CD4-positive, alpha-beta T cell treated with Interleukin-6 at 100 ng/mL for 8 hours (primary cell): ENCODE data around the gene TRIM10.

ENCODE experiments used
- DNase-seq: peaks from one replicate; pipeline ENCODE4 v3.0.0-alpha.2; 2020; ENCODE audit warnings: mixed read lengths, low spot score

The TRIM10 gene, protein sequence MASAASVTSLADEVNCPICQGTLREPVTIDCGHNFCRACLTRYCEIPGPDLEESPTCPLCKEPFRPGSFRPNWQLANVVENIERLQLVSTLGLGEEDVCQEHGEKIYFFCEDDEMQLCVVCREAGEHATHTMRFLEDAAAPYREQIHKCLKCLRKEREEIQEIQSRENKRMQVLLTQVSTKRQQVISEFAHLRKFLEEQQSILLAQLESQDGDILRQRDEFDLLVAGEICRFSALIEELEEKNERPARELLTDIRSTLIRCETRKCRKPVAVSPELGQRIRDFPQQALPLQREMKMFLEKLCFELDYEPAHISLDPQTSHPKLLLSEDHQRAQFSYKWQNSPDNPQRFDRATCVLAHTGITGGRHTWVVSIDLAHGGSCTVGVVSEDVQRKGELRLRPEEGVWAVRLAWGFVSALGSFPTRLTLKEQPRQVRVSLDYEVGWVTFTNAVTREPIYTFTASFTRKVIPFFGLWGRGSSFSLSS

DNA sequence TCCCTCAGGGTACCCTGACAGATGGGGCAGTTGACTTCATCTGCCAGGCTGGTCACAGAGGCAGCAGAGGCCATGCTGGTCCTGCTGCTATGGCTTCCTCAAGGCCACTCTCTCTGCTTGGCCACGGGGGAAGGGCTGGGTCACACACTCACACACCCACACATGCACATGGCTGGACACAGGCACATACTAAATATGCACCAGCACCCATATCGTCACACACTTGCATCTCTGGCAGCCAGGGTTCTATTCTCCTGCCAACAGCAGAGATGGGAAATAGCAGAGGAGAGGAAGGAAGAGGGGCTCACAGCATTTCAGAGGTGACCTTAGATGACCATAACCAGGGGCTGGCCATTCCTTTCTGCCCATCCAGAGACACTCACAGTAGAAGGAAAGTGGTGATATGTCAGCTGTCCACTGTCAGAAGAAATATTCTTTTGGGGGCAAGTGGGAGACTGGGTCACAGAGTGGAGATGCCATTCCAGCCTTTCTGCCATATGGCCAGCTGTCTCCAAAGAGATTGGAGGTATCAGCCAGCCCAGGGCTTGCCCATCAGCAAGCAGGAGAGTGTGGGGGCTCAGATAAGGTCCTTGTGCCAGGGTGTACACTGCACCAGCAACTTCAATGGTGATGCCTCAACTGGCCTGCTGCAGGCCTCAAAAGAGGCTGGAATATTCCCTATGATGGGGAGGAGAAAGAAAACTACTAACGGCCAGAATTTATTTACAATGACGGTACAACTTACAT is at the start of gene TRIM10:
TSS of gene TRIM10 (minus strand) at position 427 of the 747 bp plus-strand sequence. CDS start at position 74, 353 bp downstream.
- DNase-seq: no peak

DNA sequence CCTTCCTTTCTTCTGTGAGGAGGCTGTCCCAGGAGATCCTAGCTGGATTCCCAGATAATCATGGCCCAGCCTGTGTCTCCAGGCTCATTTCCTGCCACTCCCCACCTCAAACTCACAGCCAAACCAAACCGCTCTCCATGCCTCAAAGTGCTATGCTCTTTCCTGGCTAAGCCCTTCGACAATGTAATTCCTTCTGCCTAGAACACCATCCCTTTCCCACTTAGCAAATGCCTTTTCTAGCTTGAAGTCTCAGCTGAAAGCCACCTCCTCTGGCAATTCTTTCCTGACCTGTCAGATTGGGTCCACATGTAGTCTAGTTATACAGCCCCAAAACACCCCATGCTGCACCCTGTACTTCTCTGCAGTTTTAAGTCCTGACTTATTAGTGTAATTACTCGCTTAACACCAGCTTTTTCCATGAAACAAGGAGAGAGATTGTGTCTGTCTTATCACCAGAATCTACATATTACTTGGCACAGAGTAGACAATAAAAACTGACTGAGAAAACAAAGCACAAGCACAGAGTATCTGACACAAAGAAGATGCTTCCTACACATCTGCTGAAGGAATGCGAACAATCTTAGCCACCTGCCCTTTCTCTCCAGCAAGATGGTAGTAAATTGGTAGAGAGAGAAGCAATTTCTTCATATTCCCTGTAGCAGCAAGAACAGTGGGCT is 46.7 kb upstream of the TRIM10 start:
- DNase-seq: no peak

DNA sequence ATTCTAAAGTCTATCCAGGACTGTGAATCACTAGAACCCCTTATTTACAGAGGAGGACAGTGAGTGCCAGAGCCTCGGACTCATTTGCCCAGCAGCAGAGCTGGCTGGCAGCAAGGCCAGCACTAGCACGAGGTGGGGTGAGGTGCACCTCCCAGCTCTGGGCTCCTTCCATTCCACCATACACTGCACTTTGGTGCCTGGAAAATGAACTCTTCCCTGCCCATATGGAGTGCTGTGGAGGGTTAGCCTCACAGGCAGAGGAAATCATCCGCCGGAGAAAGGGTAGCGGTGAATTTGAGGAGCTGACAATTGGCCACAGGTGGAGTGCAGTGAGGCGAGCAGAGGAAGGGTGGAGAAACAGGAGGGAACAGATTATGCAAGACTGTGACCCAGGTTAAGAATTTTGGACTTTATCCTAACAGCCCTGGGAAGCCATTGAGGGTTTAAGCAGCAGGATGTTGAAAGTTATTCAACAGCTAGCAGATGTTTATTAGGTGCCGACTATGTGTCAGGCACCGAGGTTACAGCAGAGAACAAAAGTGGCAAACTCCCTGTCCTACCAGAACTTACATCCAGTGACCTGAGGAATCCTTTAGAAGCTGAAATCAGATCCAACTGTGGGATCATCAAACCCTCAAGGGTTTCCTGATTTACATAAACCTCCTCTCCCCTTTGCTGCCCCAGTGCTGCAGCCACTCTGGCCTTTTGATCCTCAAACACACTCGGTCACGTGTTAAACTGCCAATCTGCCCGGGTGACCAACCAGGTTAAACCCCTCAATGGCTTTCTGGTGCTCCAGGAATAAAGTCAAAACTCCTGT is 46.0 kb upstream of the TRIM10 start:
- DNase-seq: no peak

DNA sequence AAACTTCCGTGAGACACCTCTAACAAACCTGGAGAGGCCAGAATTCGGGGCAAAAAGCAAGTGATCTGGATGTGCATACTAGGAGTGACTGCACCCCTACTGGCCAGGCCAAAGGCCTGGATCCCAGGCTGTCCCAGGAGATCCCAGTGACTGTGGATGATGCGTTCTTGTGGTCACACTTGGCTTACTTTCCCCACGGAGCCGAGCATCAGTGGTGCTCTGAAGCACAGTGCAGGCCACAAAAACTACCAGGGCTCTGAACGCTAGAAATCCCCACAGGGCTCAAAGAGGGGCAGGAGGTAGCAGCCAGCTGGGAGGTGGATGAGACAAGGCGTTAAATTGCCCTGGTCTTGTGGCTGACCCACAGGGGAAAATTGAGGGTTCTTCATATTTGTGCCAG is 45.1 kb upstream of the TRIM10 start:
- DNase-seq: no peak

DNA sequence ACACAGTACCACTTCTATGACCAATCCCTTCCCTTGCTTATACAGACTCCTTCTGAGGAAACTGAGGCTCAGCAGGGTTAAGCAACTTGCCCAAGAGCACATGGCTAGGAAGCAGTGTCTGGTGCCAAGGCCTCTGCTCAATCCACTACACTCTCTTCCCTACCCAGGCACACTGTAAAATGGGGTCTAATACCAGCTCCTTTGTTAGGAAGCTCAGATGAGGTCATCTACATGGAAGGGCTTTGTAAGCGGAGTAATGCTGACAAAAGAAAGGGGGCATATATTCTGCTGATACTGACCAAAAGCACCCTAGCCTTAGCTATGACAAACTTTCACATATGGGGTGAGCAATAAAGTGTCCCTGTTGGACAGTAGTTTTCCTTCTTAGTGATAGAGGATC is 43.1 kb upstream of the TRIM10 start:
- DNase-seq: no peak

DNA sequence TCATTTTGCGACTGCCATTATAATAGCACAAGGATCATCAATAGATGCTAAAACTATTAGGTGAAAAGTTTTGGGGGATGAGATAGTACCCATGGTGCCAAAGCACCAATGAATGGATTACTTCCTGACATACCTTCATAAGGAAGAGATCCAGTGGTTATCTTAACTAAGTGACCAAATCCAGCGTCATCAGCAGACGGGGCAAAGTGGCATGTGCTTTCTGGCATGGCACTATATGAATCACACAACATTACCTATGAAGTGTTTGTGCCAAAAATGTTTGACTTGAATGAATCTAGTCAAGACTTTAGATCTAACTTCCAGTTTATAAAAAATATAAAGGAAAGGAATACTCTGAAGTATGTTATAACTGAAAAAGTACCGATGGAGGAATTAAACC is 41.4 kb upstream of the TRIM10 start:
- no peak for DNase-seq

DNA sequence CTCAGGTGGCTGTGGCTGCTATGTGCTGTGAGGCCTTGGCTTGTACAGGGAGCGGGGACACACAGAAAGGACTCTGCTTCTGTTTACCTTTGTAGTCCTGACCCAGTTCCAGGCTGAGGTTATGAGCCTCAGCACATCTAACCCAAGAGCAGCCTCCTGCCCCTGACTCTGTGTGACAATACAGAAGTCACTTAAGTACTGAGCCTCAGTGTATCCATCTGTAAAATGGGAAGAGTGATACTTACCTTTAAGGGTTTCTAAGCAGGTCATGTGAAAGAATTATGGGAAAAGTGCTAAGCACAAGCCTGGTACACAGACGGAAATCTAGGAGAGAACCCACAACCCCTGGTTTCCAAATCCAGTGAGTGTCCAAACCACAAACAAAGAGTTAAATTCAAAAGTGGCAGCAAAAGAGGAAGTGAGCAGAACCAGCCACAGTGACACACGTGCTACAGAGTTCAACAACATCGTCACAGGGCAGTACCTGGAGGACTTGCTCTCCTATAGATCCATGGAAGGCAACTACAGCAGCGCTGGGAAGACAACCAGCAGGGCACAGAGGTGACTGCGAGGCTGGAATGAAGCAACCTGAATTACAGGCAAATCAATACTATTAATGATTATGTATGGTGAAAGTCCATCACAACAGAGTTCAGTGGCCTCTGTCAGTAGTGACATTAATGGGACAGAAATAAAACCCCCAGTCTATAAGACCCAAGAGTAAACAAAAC is 39.7 kb upstream of the TRIM10 start:
- no peak for DNase-seq

DNA sequence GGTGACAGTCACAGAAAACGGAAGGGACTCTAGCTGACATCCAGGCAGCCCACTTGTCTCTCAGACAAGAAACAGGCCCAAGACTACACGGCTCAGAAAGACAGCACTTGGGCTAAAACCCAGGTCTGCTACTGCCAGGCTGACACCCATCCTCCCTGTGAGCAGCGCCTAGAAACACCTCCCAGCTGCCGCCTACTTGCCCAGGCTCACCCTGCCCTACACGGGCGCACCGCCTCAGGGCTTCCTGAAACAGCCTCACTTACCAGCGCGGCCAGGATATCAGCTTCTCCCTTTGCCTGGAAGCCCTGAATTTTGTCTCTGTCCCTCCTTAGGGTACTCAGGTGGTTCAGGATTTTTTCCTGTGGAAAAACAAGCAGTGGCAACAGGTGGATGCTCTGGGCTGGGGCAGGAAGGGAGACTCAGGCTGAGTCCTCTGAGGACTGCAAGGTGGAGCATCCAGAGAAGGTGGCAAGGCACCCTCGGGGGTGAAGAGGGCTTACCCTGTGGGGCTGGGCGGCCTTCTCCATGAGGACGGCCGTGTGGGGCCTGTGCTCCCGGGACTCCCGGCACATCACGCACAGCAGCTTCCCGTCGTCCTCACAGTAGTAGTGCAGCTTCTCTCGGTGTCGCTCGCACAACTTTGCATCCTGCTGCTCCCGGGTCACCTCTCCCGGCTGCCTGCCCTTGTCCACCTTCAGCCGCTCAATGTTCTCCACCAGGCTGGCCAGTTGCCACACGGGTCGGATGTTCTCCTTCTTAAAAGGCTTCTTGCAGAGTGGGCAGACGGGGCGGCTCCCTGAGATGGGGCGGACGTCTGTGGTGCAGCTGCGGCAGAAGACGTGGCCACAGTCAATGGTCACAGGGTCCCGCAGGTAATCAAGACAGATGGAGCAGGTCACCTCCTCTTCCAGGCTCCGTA is 37.4 kb upstream of the TRIM10 start:
- DNase-seq: no peak

DNA sequence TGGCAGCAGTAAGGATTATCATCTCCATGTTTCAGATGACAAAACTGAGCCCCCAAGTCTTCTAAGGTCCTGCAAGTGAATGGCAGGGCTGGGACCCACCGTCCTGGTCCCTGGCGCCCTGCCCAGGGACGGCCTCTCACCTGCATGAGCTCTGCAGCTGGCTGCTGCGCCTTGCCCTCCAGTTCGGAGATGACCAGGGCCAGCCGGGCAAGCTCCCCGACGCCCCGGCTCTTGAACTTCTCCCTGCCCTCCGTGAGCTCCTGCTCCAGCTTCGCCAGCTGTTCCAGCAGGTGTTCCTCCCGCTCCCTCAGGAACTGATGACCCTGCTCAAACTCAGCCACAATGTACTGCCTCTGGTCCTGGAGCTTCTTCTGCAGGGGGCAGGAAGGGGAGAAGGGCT is 35.4 kb upstream of the TRIM10 start:
- no peak for DNase-seq

DNA sequence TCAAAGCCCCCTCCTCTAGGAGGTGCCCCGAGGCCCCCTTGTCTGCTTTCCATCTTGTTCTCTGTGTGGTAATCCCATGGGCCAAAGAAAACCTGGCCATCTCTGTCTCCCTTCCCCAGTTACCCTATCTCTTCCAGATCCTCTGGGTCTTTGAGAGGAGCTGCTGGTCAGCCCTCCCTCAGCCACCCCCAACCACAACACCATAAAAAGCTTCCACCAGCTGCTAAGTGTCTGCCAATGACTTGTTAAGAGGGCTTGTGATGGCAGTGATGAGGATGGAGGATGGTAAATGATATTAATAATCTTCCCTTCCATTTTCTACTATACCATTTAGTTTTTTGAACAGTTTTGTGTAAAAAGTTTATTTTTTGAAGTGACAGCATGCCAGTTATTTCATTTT is 34.9 kb upstream of the TRIM10 start:
- no peak for DNase-seq

DNA sequence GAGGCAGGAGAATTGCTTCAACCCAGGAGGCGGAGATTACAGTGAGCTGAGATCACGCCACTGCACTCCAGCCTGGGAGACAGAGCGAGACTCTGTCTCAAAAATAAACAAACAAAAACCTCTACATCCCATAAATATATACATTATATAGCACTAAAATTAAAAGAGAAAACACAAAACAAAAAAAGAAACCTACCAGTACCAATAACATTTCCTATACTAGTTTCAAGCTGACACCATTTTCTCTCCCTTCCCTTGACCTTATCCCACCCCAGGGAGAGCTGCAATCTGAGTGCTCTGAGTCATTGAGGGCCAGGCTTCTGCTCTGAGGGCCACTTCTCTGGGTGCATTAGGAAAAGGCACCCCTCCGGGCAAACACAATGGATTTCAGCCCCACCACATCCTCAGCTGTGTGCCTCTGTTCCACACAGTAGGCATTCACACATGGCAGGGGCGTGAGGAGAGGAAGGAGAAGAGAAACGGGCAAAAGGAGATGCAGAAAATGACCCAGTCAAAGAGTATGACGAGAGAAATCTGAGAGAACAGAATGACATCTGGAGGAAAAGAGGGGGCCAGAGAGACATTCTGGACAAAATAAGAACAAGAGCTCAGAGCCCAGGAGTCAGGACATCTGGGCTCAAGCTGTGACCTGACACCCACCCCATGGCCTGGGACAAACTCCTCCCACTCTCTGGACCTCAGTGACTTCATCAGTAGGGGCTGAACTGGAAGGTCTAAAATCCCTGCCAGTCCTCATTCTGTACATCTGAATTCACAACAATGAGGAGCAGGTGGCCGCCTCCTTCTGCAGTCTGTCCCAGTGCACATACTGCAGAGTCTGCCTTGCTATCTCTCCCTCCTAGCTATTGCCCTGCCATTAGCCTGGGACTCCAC is 34.0 kb upstream of the TRIM10 start:
- DNase-seq: no peak

DNA sequence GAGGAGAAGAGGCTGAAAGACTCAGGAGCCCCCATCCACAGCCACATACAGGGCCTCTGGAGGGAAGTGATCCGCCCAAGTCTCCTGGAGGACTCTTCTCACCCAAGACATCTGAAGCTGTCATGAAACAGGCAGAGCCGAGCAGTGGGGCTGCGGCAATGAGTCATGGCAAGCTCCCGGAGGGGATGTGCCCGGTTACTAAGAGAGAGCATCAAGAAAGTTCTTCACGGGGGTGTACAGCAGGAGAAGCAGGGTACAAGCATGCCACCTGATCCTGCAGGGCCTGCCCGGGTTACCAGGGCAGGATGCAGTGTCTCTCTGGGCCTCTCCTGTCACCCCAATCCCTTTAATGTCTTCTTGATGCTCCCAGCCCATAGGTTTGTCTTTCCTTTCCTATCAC is 31.1 kb upstream of the TRIM10 start:
- DNase-seq: no peak

DNA sequence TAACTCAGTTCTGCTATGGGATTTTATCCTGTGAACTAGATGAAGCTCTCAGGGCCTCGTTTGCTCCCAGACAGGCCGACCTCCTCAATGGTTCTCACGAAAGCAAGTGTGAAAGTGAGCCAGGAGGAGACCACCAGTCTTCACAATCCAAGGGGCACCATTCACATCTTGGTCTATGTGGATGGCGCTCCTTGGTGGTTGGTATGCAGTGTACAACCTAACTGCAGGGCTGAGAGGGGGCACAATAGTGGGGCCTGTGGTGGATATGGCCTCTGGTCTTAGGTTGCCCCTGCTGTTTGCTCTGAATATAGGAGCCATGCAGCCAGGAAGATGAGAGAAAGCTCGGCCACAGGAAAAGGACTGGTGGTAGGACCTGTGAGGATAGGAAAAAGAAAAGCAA is 27.5 kb upstream of the TRIM10 start:
- no peak for DNase-seq

DNA sequence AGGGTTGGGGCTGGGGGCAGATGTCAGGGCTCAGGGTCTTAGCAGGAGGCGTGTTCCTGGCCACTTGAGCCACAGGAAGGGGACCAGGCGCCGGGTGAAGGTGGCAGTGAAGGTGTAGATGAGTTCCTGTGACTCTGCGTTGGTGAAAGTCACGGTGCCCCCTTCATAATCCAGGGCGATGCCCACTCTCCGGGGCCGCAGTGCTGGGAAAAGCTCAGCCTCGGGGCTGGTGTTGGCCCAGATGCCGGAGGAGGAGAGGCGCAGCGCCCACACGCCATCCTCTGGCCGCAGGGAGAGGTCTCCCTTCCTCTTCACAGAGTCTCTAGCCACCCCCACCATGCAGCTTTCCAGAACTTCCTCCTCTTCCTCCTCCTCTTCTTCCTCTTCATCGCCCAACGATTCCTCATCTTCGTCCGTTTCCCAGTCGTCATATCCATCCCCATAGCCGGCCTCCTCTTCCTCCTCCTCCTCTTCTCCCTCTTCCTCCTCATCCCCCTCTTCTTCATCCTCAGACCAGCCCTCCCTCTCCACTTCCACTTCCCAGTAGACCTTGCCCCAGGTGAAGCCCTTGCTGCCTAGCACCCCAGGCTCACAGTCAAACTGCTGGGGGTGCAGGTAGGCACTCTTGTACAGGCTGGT is 25.0 kb upstream of the TRIM10 start:
- DNase-seq: no peak

DNA sequence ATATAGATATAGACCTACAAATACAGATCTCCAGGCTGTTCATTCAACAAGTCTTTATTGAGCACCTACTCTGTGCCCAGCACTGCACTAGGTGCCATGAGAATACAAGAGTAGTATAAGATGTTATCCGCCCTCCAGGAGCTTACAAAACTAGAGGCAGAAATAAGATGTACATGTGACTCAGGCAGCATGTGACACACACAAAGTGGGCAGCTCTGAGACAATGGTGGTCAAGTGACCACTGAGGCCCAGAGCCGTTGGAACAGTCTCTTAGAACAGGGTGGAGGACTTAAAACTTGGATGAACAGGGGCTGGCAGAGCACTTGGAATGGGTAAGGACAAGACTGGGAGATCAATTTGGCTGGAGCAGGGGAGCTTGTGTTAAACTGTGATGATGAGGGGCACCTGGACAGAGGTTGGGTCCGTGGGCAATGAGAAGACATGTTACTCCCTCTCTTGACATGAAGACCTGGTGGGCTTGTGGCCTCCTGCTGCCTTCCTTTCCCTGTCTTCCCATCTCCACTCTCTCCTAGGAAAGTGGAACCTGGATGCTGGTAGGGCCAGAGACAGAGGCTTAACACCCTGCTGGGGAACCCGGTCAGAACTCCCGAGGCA is 23.5 kb upstream of the TRIM10 start:
- no peak for DNase-seq

DNA sequence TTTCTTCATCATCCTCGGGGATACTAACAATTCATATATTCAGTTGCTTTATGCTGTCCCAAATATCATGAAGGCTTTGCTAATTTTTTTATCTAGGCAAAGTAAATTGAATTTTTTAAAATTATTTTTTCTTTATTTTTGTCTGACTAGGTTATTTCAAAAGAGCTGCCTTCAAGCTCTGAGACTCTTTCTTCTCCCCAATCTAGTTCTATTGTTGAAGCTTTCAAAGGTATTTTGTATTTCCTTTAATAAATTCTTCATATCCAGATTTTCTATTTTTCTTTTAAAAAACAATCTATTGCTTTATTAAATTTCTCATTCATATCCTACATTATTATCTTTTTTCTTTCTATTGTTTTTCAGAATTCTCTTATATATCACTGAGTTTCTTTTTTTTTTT is 19.1 kb upstream of the TRIM10 start:
- no peak for DNase-seq

DNA sequence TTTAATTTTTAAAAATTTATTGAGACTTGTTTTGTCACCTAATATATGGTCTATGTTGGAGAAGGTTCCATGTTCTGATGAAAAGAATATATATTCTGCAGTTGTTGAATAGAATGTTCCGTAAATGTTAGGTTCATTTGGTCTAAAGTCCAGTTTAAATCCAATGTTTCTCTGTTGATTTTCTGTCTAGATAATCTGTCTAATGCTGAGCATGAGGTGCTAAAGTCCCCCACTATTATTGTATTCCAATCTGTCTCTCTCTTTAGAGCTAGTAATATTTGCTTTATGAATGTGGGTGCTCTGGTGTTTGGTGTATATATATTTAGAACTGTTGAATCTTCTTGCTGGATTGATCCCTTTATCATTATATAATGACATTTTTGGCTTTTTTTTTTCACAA is 17.8 kb upstream of the TRIM10 start:
- no peak for DNase-seq

DNA sequence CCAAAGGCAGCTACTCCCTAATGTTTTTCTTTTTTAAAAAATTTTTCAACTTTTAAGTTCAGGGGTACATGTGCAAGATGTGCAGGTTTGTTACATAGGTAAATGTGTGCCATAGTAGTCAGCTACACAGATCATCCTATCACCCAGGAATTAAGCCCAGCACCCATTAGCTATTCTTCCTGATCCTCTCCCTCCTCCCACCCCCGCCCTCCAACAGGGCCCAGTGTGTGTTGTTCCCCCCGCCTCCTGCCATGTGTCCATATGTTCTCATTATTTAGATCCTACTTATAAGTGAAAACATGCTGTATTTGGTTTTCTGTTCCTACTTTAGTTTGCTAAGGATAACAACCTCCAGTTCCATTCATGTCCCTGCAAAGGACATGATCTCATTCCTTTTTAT is 14.8 kb upstream of the TRIM10 start:
- no peak for DNase-seq
